CD14-positive monocyte (primary cell): ENCODE data around the gene ETS1. TPM values are rescaled to one million over a fixed set of nuclear protein-coding genes. Genes with fewer than 3 reads are reported as not detected.
A peak's percentile ranks its signal among the peaks of the same experiment; 100 is the strongest.

Experiments
- DNase-seq, 3 donors: peaks; one replicate each; pipeline ENCODE4 v3.0.0-alpha.2; 2011 to 2022
- H2AFZ ChIP-seq: 2 replicates; pipeline ENCODE4 v1.6.0; 2012; ENCODE audit warnings: mild to moderate bottlenecking, low read depth, low read length, inconsistent platforms; ENCODE audit not compliant: insufficient read depth, poor library complexity, severe bottlenecking
- H3K27ac ChIP-seq, 2 donors: 1 replicate in 1 of 2; 2 replicates in 1 of 2; pipeline ENCODE4 v1.5.1; 2012 to 2013; ENCODE audit warnings: low read length in 2 of 2, control low read depth in 1 of 2, inconsistent platforms in 1 of 2, low read depth in 1 of 2, mild to moderate bottlenecking in 1 of 2
- H3K27me3 ChIP-seq, 2 donors: one replicate each; pipeline versions ENCODE4 v1.6.0 to v1.6.1; 2011 to 2013; ENCODE audit warnings: low read length in 2 of 2; ENCODE audit not compliant: control insufficient read depth in 2 of 2, insufficient read depth in 2 of 2
- H3K36me3 ChIP-seq, 2 donors: replicated peaks in 1 of 2; 1 replicate in 1 of 2; 2 replicates in 1 of 2; pipeline versions ENCODE4 v1.5.1 to v1.6.1; 2012 to 2013; ENCODE audit warnings: low read length in 2 of 2, control low read depth in 1 of 2, inconsistent platforms in 1 of 2, mild to moderate bottlenecking in 1 of 2; ENCODE audit not compliant: insufficient read depth in 2 of 2, control insufficient read depth in 1 of 2
- H3K4me1 ChIP-seq, 2 donors: 1 replicate in 1 of 2; 2 replicates in 1 of 2; pipeline versions ENCODE4 v1.5.1 to v1.6.1; 2012 to 2013; ENCODE audit warnings: low read length in 2 of 2, control low read depth in 1 of 2, inconsistent platforms in 1 of 2, mild to moderate bottlenecking in 1 of 2, moderate library complexity in 1 of 2; ENCODE audit not compliant: insufficient read depth in 2 of 2, control insufficient read depth in 1 of 2
- H3K4me2 ChIP-seq: replicated peaks from 2 replicates; pipeline ENCODE3; 2012; ENCODE audit warnings: low read length, moderate library complexity, mild to moderate bottlenecking; ENCODE audit not compliant: poor library complexity, severe bottlenecking; ENCODE audit errors: extremely low read depth
- H3K4me3 ChIP-seq, 3 experiments: fragments of 200-600 bp in 1 of 3; sonication (generic) in 1 of 3; replicated peaks in 1 of 3; 1 replicate in 2 of 3; 2 replicates in 1 of 3; pipeline ENCODE4 v1.5.1; 2011 to 2013; ENCODE audit warnings: low read length in 3 of 3, mild to moderate bottlenecking in 3 of 3, control low read depth in 2 of 3, low read depth in 2 of 3, inconsistent platforms in 1 of 3, moderate library complexity in 1 of 3
- H3K79me2 ChIP-seq: 2 replicates; pipeline ENCODE4 v1.6.0; 2012; ENCODE audit warnings: mild to moderate bottlenecking, control low read depth, inconsistent platforms, low read length, moderate library complexity; ENCODE audit not compliant: insufficient read depth
- H3K9ac ChIP-seq: 2 replicates; pipeline ENCODE4 v1.6.0; 2017; ENCODE audit warnings: low read length, mild to moderate bottlenecking; ENCODE audit not compliant: insufficient read depth, poor library complexity, severe bottlenecking
- H3K9me3 ChIP-seq, 2 donors: replicated peaks in 1 of 2; 1 replicate in 1 of 2; 2 replicates in 1 of 2; pipeline versions ENCODE4 v1.5.1 to v1.6.1; 2012 to 2013; ENCODE audit warnings: low read length in 2 of 2, control low read depth in 1 of 2; ENCODE audit not compliant: control insufficient read depth in 1 of 2, insufficient read depth in 1 of 2
- H4K20me1 ChIP-seq: 2 replicates; pipeline ENCODE4 v1.6.0; 2012; ENCODE audit warnings: mild to moderate bottlenecking, low read length, control low read depth, moderate library complexity; ENCODE audit not compliant: insufficient read depth
- H3K27ac Mint-ChIP-seq, 7 donors: one replicate each; pipeline ENCODE4 v1.8.0; 2020; ENCODE audit warnings: mild to moderate bottlenecking in 7 of 7, mixed read lengths in 7 of 7, moderate library complexity in 6 of 7, inconsistent platforms in 2 of 7
- H3K27me3 Mint-ChIP-seq, 3 donors: one replicate each; pipeline ENCODE4 v1.8.0; 2021 to 2022; ENCODE audit warnings: low read depth in 3 of 3, mild to moderate bottlenecking in 3 of 3, mixed read lengths in 3 of 3, moderate library complexity in 3 of 3, inconsistent platforms in 1 of 3
- H3K36me3 Mint-ChIP-seq, 2 donors: one replicate each; pipeline ENCODE4 v1.8.0; 2020; ENCODE audit warnings: mixed read lengths in 2 of 2, inconsistent platforms in 1 of 2, mild to moderate bottlenecking in 1 of 2
- H3K4me1 Mint-ChIP-seq: one replicate; pipeline ENCODE4 v1.8.0; 2020; ENCODE audit warnings: mild to moderate bottlenecking, mixed read lengths
- H3K4me3 Mint-ChIP-seq, 2 donors: one replicate each; pipeline ENCODE4 v1.8.0; 2020; ENCODE audit warnings: mild to moderate bottlenecking in 2 of 2, mixed read lengths in 2 of 2, moderate library complexity in 1 of 2
- H3K9me3 Mint-ChIP-seq, 7 donors: one replicate each; pipeline ENCODE4 v1.8.0; 2020 to 2022; ENCODE audit warnings: mixed read lengths in 7 of 7, mild to moderate bottlenecking in 6 of 7, moderate library complexity in 6 of 7, inconsistent platforms in 2 of 7
- CTCF ChIP-seq: fragments of 200-600 bp; IDR thresholded peaks from one replicate; pipeline ENCODE4 v1.8.0; 2022; ENCODE audit warnings: antibody characterized with exemption, mild to moderate bottlenecking
- WGBS: methylation state at CpG from one replicate; pipeline ENCODE4 v1.1.5; 2013; ENCODE audit warnings: missing lambda C conversion rate; ENCODE audit not compliant: insufficient coverage; 5-methylcytosine and 5-hydroxymethylcytosine counted together
- intact Hi-C, 2 donors: fragments of 100-400 bp; cut with micrococcal nuclease; formaldehyde crosslinking; loops; one replicate each; pipeline versions ENCODE4 v1.15.0 to v1.15.1; 2023
- polyA plus RNA-seq, 3 donors: library from polyadenylated mRNA; depleted of rRNA in 1 of 3; unstranded in 2 of 3; stranded (reverse) in 1 of 3; fragments of 300-500 nt in 2 of 3; fragments of >200 nt in 1 of 3; fragmentation: Illumina TruSeq in 2 of 3; gene quantifications; 1 replicate in 2 of 3; 2 replicates in 1 of 3; pipeline ENCODE4 v1.2.3, GENCODE V29; 2012 to 2021

ETS1 gene
- polyA plus RNA-seq, 3 donors: 0.67 to 1.6 (median 1.6) TPM

- Mint-ChIP-seq H3K27ac (peak overlapping the region in 1 of 7 donors; percentile 36), H3K9me3 (peaks cover 0 to 2% (median 0%) of the 10 kb centered on the region in 7 donors)
Observed at GRCh38 chr11:128633384-128633965, 46.1 kb upstream of the ETS1 start.

GRCh38 chr11:128632141-128632791, 44.9 kb upstream of the ETS1 start:
- Histone ChIP-seq H3K9me3 (no peaks in the 10 kb centered on the region), H3K79me2 (no peaks in the 10 kb centered on the region), H3K27ac (no peak overlapping the region), H3K4me2 (no peak overlapping the region), H3K4me1 (peaks cover 5 to 7% of the 10 kb centered on the region in 2 donors), H2AFZ (no peak overlapping the region), H3K9ac (no peak overlapping the region), H3K27me3 (no peaks in the 10 kb centered on the region), H4K20me1 (no peaks in the 10 kb centered on the region), H3K36me3 (no peaks in the 10 kb centered on the region), H3K4me3 (no peak overlapping the region)
- Mint-ChIP-seq H3K4me1 (peaks cover 8% of the 10 kb centered on the region), H3K4me3 (no peak overlapping the region), H3K36me3 (no peaks in the 10 kb centered on the region), H3K9me3 (peaks cover 0 to 2% (median 0%) of the 10 kb centered on the region in 7 donors), H3K27ac (peak overlapping the region in 1 of 7 donors; percentile 65), H3K27me3 (peaks cover 1 to 2% (median 2%) of the 10 kb centered on the region in 3 donors)
- TF ChIP-seq CTCF: peak; percentile 10
- 53% methylated on average over 6 of the region's 6 CpGs for WGBS
- DNase-seq: no peak
- intact Hi-C loops: loop anchor here (5.0 to 10.0 kb wide), 4 partner anchors 110 to 457 kb away; no protein-coding TSS in a partner anchor

More at GRCh38 chr11:128633384-128633965, 46.1 kb upstream of the ETS1 start:
- no peak for TF ChIP-seq CTCF
- peaks cover 1 to 2% (median 2%) of the 10 kb centered on the region in 3 donors for H3K27me3 Mint-ChIP-seq
- no peak for DNase-seq
- H3K4me3 Mint-ChIP-seq: no peak overlapping the region
- intact Hi-C loops: loop anchor here (5.0 to 10.0 kb wide), 4 partner anchors 111 to 459 kb away; no protein-coding TSS in a partner anchor
- Histone ChIP-seq H3K9ac (no peak overlapping the region), H3K4me2 (no peak overlapping the region), H3K4me1 (peaks cover 5 to 7% of the 10 kb centered on the region in 2 donors), H4K20me1 (no peaks in the 10 kb centered on the region), H2AFZ (no peak overlapping the region), H3K36me3 (no peaks in the 10 kb centered on the region), H3K27me3 (no peaks in the 10 kb centered on the region), H3K79me2 (no peaks in the 10 kb centered on the region), H3K27ac (no peak overlapping the region), H3K9me3 (no peaks in the 10 kb centered on the region), H3K4me3 (no peak overlapping the region)
- H3K4me1 Mint-ChIP-seq: peaks cover 8% of the 10 kb centered on the region
- no peaks in the 10 kb centered on the region for H3K36me3 Mint-ChIP-seq
- 100% methylated on average over 5 of the region's 8 CpGs for WGBS
